Measurements from ENCODE around the gene ZNF805.

Gene ZNF805

GRCh38 chr19:57245066-57245465 lies 4.6 kb downstream of the ZNF805 start:
- no peak overlapping the region for H3K14ac ChIP-seq (ENCODE audit: low read length)
- no peak overlapping the region for H2BK5ac ChIP-seq (ENCODE audit: low read length)
- H3K27ac ChIP-seq (replicated peaks; ENCODE audit: low read length), result no peak overlapping the region
- H4K8ac ChIP-seq (ENCODE audit: low read depth, low read length), result no peak overlapping the region
- no peaks in the 10 kb centered on the region for H3K27me3 ChIP-seq (ENCODE audit: control insufficient read depth in 3 of 3, insufficient read depth in 3 of 3, low read depth in 1 of 3, low read length in 3 of 3)
- H3K23ac ChIP-seq (ENCODE audit: low read depth, low read length, poor library complexity), result no peak overlapping the region
- no peak overlapping the region for H3K9ac ChIP-seq (ENCODE audit: low read depth, low read length, poor library complexity)
- H3K4me1 ChIP-seq (ENCODE audit: control insufficient read depth in 2 of 2, insufficient read depth in 1 of 2, low read depth in 1 of 2, low read length in 2 of 2), result peaks cover 6 to 8% of the 10 kb centered on the region in 2 donors
- H3K4ac ChIP-seq (ENCODE audit: low read length), result no peak overlapping the region
- H3K4me2 ChIP-seq (ENCODE audit: insufficient read depth, low read length, poor library complexity, severe bottlenecking), result no peak overlapping the region
- H3K18ac ChIP-seq (ENCODE audit: low read length), result no peak overlapping the region
- no peaks in the 10 kb centered on the region for H3K9me3 ChIP-seq (replicated peaks in 1 of 2; ENCODE audit: control insufficient read depth in 2 of 2, insufficient read depth in 1 of 2, low read depth in 1 of 2, low read length in 2 of 2)
- no peak for DNase-seq (ENCODE audit: low spot score)
- peaks cover 9% of the 10 kb centered on the region for H3K79me1 ChIP-seq (ENCODE audit: low read depth, low read length)
- no peak overlapping the region for H2BK120ac ChIP-seq (ENCODE audit: low read depth, low read length)
- no peak overlapping the region for H3K4me3 ChIP-seq (ENCODE audit: low read length in 2 of 2)
- H4K91ac ChIP-seq (ENCODE audit: low read depth, low read length, poor library complexity), result no peak overlapping the region
- WGBS, 2 donors (ENCODE audit: extremely low coverage in 2 of 2, insufficient read length in 2 of 2, insufficient replicate concordance in 1 of 2), result no CpG with 5 or more reads among the region's 5 CpGs
- no peak overlapping the region for H2BK12ac ChIP-seq (ENCODE audit: low read length)
- no peak overlapping the region for H2BK15ac ChIP-seq (ENCODE audit: low read length)
- H2AK5ac ChIP-seq (ENCODE audit: low read depth, low read length), result no peak overlapping the region
- H2AFZ ChIP-seq (ENCODE audit: low read length), result no peak overlapping the region
- peaks cover 15 to 66% of the 10 kb centered on the region in 2 donors for H3K36me3 ChIP-seq (replicated peaks in 1 of 2; ENCODE audit: control insufficient read depth in 2 of 2, insufficient read depth in 2 of 2, low read length in 2 of 2)

- H3K18ac ChIP-seq (ENCODE audit: low read length), result no peak overlapping the region
- H3K4me3 ChIP-seq (ENCODE audit: low read length in 2 of 2), result no peak overlapping the region
- no peak for DNase-seq (ENCODE audit: low spot score)
- no peaks in the 10 kb centered on the region for H3K9me3 ChIP-seq (replicated peaks in 1 of 2; ENCODE audit: control insufficient read depth in 2 of 2, insufficient read depth in 1 of 2, low read depth in 1 of 2, low read length in 2 of 2)
- no peak overlapping the region for H3K9ac ChIP-seq (ENCODE audit: low read depth, low read length, poor library complexity)
- H3K4ac ChIP-seq (ENCODE audit: low read length), result no peak overlapping the region
- H4K8ac ChIP-seq (ENCODE audit: low read depth, low read length), result no peak overlapping the region
- no peak overlapping the region for H4K91ac ChIP-seq (ENCODE audit: low read depth, low read length, poor library complexity)
- H2BK12ac ChIP-seq (ENCODE audit: low read length), result no peak overlapping the region
- no peak overlapping the region for H2BK120ac ChIP-seq (ENCODE audit: low read depth, low read length)
- H3K27me3 ChIP-seq (ENCODE audit: control insufficient read depth in 3 of 3, insufficient read depth in 3 of 3, low read depth in 1 of 3, low read length in 3 of 3), result no peaks in the 10 kb centered on the region
- peaks cover 17 to 74% of the 10 kb centered on the region in 2 donors for H3K36me3 ChIP-seq (replicated peaks in 1 of 2; ENCODE audit: control insufficient read depth in 2 of 2, insufficient read depth in 2 of 2, low read length in 2 of 2)
- H3K4me2 ChIP-seq (ENCODE audit: insufficient read depth, low read length, poor library complexity, severe bottlenecking), result no peak overlapping the region
- no peak overlapping the region for H2AFZ ChIP-seq (ENCODE audit: low read length)
- H2BK5ac ChIP-seq (ENCODE audit: low read length), result no peak overlapping the region
- H3K79me1 ChIP-seq (ENCODE audit: low read depth, low read length), result peaks cover 5% of the 10 kb centered on the region
- no CpG with 5 or more reads among the region's 6 CpGs for WGBS, 2 donors (ENCODE audit: extremely low coverage in 2 of 2, insufficient read length in 2 of 2, insufficient replicate concordance in 1 of 2)
- no peak overlapping the region for H3K27ac ChIP-seq (replicated peaks; ENCODE audit: low read length)
- no peak overlapping the region for H2BK15ac ChIP-seq (ENCODE audit: low read length)
- peaks cover 6 to 8% of the 10 kb centered on the region in 2 donors for H3K4me1 ChIP-seq (ENCODE audit: control insufficient read depth in 2 of 2, insufficient read depth in 1 of 2, low read depth in 1 of 2, low read length in 2 of 2)
- no peak overlapping the region for H2AK5ac ChIP-seq (ENCODE audit: low read depth, low read length)
- no peak overlapping the region for H3K14ac ChIP-seq (ENCODE audit: low read length)
- H3K23ac ChIP-seq (ENCODE audit: low read depth, low read length, poor library complexity), result no peak overlapping the region
Observed at GRCh38 chr19:57245959-57246358, 5.5 kb downstream of the ZNF805 start.

- H3K27ac ChIP-seq (replicated peaks; ENCODE audit: low read length), result no peak overlapping the region
- no peak overlapping the region for H3K14ac ChIP-seq (ENCODE audit: low read length)
- no peak overlapping the region for H2BK12ac ChIP-seq (ENCODE audit: low read length)
- H3K4ac ChIP-seq (ENCODE audit: low read length), result no peak overlapping the region
- H3K4me2 ChIP-seq (ENCODE audit: insufficient read depth, low read length, poor library complexity, severe bottlenecking), result no peak overlapping the region
- H4K8ac ChIP-seq (ENCODE audit: low read depth, low read length), result no peak overlapping the region
- no peak overlapping the region for H3K18ac ChIP-seq (ENCODE audit: low read length)
- H3K79me1 ChIP-seq (ENCODE audit: low read depth, low read length), result peaks cover 5% of the 10 kb centered on the region
- no peaks in the 10 kb centered on the region for H3K9me3 ChIP-seq (replicated peaks in 1 of 2; ENCODE audit: control insufficient read depth in 2 of 2, insufficient read depth in 1 of 2, low read depth in 1 of 2, low read length in 2 of 2)
- no peak overlapping the region for H2BK120ac ChIP-seq (ENCODE audit: low read depth, low read length)
- H3K23ac ChIP-seq (ENCODE audit: low read depth, low read length, poor library complexity), result no peak overlapping the region
- no peak overlapping the region for H2BK15ac ChIP-seq (ENCODE audit: low read length)
- no peak overlapping the region for H3K9ac ChIP-seq (ENCODE audit: low read depth, low read length, poor library complexity)
- no peaks in the 10 kb centered on the region for H3K4me1 ChIP-seq (ENCODE audit: control insufficient read depth in 2 of 2, insufficient read depth in 1 of 2, low read depth in 1 of 2, low read length in 2 of 2)
- H3K36me3 ChIP-seq (replicated peaks in 1 of 2; ENCODE audit: control insufficient read depth in 2 of 2, insufficient read depth in 2 of 2, low read length in 2 of 2), result peaks cover 26 to 87% of the 10 kb centered on the region in 2 donors
- H4K91ac ChIP-seq (ENCODE audit: low read depth, low read length, poor library complexity), result no peak overlapping the region
- no peak overlapping the region for H2BK5ac ChIP-seq (ENCODE audit: low read length)
- H2AK5ac ChIP-seq (ENCODE audit: low read depth, low read length), result no peak overlapping the region
- no peaks in the 10 kb centered on the region for H3K27me3 ChIP-seq (ENCODE audit: control insufficient read depth in 3 of 3, insufficient read depth in 3 of 3, low read depth in 1 of 3, low read length in 3 of 3)
- no peak for DNase-seq (ENCODE audit: low spot score)
- H2AFZ ChIP-seq (ENCODE audit: low read length), result no peak overlapping the region
- no CpG with 5 or more reads among the region's 6 CpGs for WGBS, 2 donors (ENCODE audit: extremely low coverage in 2 of 2, insufficient read length in 2 of 2, insufficient replicate concordance in 1 of 2)
- no peak overlapping the region for H3K4me3 ChIP-seq (ENCODE audit: low read length in 2 of 2)
Observed at GRCh38 chr19:57248646-57249045, 8.2 kb downstream of the ZNF805 start.

GRCh38 chr19:57249329-57249728 lies 8.9 kb downstream of the ZNF805 start:
- WGBS, 2 donors (ENCODE audit: extremely low coverage in 2 of 2, insufficient read length in 2 of 2, insufficient replicate concordance in 1 of 2), result no CpG with 5 or more reads among the region's 1 CpG
- no peak overlapping the region for H3K9ac ChIP-seq (ENCODE audit: low read depth, low read length, poor library complexity)
- no peak overlapping the region for H2BK5ac ChIP-seq (ENCODE audit: low read length)
- no peak overlapping the region for H2BK12ac ChIP-seq (ENCODE audit: low read length)
- H3K4ac ChIP-seq (ENCODE audit: low read length), result no peak overlapping the region
- no peak overlapping the region for H3K18ac ChIP-seq (ENCODE audit: low read length)
- no peak overlapping the region for H3K14ac ChIP-seq (ENCODE audit: low read length)
- H3K79me1 ChIP-seq (ENCODE audit: low read depth, low read length), result peaks cover 5% of the 10 kb centered on the region
- DNase-seq (ENCODE audit: low spot score), result no peak
- no peaks in the 10 kb centered on the region for H3K27me3 ChIP-seq (ENCODE audit: control insufficient read depth in 3 of 3, insufficient read depth in 3 of 3, low read depth in 1 of 3, low read length in 3 of 3)
- peaks cover 33 to 90% of the 10 kb centered on the region in 2 donors for H3K36me3 ChIP-seq (replicated peaks in 1 of 2; ENCODE audit: control insufficient read depth in 2 of 2, insufficient read depth in 2 of 2, low read length in 2 of 2)
- no peaks in the 10 kb centered on the region for H3K9me3 ChIP-seq (replicated peaks in 1 of 2; ENCODE audit: control insufficient read depth in 2 of 2, insufficient read depth in 1 of 2, low read depth in 1 of 2, low read length in 2 of 2)
- no peak overlapping the region for H2BK120ac ChIP-seq (ENCODE audit: low read depth, low read length)
- no peak overlapping the region for H2AK5ac ChIP-seq (ENCODE audit: low read depth, low read length)
- no peak overlapping the region for H3K4me2 ChIP-seq (ENCODE audit: insufficient read depth, low read length, poor library complexity, severe bottlenecking)
- H3K23ac ChIP-seq (ENCODE audit: low read depth, low read length, poor library complexity), result no peak overlapping the region
- no peak overlapping the region for H3K4me3 ChIP-seq (ENCODE audit: low read length in 2 of 2)
- H2AFZ ChIP-seq (ENCODE audit: low read length), result no peak overlapping the region
- no peak overlapping the region for H4K91ac ChIP-seq (ENCODE audit: low read depth, low read length, poor library complexity)
- H3K27ac ChIP-seq (replicated peaks; ENCODE audit: low read length), result no peak overlapping the region
- H4K8ac ChIP-seq (ENCODE audit: low read depth, low read length), result no peak overlapping the region
- no peaks in the 10 kb centered on the region for H3K4me1 ChIP-seq (ENCODE audit: control insufficient read depth in 2 of 2, insufficient read depth in 1 of 2, low read depth in 1 of 2, low read length in 2 of 2)
- no peak overlapping the region for H2BK15ac ChIP-seq (ENCODE audit: low read length)

All from neuronal stem cell (in vitro differentiated cells).